ENCODE measurements around the gene M6PR.

The M6PR gene

DNA sequence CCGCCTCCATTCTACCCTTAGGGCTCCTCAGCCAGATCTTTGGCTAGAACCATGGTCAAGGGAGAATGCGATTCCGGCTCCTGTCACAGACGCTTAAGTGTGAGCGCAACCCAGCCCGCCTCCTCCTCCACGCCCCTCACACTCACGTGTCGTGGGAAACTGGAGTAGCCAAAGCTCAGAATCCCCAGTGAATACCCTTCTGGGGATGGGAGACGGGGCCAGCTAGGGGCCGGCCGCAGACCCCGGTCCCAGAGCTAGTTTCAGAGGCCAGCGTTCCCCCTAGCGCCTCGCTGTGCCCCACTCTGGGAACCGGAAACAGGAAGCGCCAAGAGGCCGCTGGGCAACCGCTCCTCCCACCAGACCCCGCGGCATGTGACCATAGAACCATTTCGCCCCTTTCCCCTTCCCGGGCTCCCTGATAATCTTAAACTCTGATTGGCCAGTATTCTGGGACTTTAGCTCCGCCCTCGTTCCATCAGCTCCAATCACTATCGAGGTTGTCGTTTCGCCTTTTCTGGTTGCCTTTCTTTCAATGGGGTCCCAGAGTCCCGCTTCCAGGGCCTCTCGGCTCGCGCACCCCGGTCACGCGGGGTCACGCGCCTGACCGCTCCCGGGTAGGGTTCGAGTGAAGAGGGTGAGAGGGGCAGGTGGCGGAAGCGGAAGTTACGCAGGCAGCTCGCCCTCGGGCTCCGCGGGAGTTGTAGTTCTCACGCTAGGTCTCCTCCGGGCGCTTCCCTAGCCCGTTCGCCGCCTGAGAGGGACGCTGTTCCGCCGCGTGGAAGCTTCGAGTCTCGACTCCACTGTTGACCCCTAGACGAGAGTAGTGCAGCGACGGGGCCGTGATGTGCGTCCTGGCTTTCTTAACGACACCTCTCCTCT, at the start of gene M6PR:
M6PR (minus strand) TSS at position 304 of the 879 bp plus-strand sequence. CDS start 3,241 bp downstream, outside the sequence.
- DNase-seq = peak; percentile 97

DNA sequence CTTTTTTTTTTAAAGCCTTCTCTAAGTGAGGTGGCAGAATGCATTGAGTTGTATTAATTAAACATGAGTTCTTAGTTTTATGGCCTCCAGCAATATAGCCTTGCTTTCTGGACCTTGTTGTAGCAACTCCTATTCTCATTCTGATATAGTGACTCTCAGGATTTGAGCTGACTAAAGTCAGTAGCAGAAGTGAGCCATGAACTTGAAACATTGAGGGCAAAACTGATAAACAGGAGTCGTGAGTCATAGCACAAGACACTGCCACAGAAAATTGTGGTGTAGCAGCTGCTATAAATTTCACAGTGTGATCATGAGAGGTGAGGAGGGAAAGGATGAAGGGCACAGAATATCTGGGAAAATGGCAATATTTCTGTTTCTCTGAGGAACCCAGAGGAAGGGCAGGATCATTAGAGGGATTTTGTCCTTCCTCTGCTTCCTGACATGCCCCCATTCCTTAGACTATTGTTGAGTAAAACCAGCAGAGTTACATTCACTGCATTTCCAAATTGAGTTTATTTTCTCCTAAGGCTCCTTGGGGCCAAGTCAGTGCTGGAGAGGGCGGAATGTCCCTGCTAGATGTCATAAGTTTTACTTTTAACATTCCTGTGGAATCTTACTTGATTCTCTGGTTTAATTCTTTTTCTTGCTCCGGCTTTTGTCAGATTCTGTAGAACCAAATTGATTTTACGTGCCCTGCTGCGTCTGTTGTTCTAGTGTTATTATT, 47.4 kb upstream of the M6PR start:
- DNase-seq = peak; percentile 88

- no peak for DNase-seq
These were observed 45.8 kb upstream of the M6PR start for GRCh38 chr12:8995021-8995775.

DNA sequence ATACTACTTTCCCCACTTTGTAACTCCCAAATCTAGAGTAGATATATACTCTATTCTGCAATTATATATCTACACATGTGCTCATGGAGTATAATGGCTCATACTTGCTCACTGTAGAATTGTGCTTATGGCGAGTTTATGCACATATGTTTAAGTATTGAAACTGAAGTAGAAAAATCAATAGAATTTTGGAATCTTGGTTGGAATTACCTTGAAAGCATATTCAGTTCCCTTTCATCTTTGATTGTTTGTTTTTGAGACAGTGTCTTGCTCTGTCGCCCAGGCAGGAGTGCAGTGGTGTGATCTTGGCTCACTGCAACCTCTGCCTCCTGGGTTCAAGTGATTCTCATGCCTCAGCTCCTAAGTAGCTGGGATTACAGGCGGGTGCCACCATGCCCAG, 44.4 kb upstream of the M6PR start:
- DNase-seq = no peak

- peak; percentile 58 for DNase-seq
These were observed 42.2 kb upstream of the M6PR start for GRCh38 chr12:8991371-8992345.

- DNase-seq = peak; percentile 79
These were observed 40.0 kb upstream of the M6PR start, which contains the start of gene KLRG1 for GRCh38 chr12:8989413-8989812. KLRG1 (plus strand) TSS chr12:8989546; CDS start chr12:8989636, 90 bp downstream.

DNA sequence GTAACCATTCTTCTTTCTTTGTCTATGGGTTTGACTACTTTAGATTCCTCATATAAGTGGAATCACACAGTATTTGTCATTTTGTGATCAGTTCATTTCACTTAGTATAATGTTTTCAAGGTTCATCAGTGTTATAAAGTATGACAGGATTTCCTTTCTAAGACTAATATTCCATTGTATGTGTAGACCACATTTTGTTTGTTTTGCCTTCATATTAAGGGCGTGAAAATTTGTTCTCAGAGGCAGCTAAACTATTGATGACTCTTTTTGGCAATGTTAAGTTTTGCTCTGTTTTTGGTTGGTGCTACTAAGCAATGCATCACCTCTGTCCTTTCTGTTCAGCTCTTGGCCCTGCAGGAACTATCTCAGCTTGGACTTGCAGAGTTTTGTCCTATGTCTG, 38.2 kb upstream of the M6PR start:
- DNase-seq = no peak

- peak; percentile 67 for DNase-seq
These were observed 37.7 kb upstream of the M6PR start for GRCh38 chr12:8987163-8987562.

GRCh38 chr12:8985213-8985754, 35.8 kb upstream of the M6PR start:
- peak; percentile 38 for DNase-seq

- no peak for DNase-seq
These were observed 30.7 kb upstream of the M6PR start for GRCh38 chr12:8980137-8980536.

- DNase-seq = no peak
These were observed 21.0 kb upstream of the M6PR start for GRCh38 chr12:8970432-8970831.

- peak; percentile 16 for DNase-seq
These were observed 20.5 kb upstream of the M6PR start for GRCh38 chr12:8969861-8970411.

- DNase-seq = no peak
These were observed 19.3 kb upstream of the M6PR start for GRCh38 chr12:8968761-8969160.

GRCh38 chr12:8960176-8960575, 10.7 kb upstream of the M6PR start:
- no peak for DNase-seq

DNA sequence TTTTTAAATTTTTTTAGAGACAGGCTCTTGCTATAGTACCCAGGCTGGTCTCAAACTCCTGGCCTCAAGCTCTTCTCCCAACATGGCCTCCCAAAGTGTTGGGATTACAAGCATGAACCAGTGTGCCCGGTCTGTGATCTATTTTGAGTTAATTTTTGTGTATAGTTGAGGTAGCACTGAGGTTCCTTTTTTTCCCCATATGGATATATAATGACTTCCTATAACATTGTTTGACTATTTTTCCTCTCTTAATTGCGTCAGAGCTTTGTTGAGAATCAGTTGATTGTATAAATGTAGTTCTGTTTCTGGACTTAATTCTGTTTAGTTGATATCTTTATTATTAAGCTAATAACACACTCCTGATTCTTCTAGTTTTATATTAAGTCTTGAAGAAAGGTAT, 8.6 kb upstream of the M6PR start:
- DNase-seq = peak; percentile 9

- no peak for DNase-seq
These were observed 8.1 kb upstream of the M6PR start for GRCh38 chr12:8957561-8957960.

DNA sequence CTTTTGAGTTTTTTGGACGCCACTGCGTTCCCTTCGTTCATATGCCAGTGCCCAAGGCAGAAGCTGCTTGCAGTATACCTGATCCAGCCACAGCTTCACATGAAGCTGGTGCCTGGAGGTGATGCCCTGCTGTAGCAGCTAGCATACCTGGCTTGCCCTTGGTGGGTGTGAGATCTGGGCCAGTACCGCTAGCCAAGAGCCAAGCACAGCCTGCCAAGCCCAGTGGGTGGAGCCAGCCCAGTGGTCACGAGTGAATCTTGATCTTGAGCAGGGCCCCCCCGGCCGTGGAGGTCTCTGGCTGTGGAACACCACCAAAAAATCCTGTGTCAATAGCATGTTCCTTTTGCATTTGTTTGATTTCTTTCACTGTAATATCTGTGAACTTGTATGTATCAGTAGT, 7.3 kb upstream of the M6PR start:
- no peak for DNase-seq

DNA sequence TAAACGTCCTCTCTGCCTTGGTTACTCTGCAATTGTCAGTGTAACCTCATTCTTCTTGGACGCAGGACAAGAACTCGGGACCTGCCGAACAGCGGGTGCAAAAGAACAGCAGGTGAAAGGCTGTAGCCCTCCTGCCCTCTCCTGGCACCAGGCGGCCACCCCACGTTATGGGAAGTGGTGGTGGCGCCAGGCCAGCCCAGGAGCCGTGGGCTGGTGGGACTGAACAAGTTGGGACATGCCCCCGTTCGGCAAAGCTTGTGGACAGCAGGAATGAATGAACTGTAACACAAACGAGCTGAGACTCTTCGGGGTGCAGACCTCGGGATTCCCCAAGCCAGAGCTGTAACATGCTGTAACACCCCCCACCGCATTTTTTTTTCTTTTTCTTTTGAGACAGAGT, 6.6 kb upstream of the M6PR start:
- DNase-seq = no peak

- DNase-seq = no peak
These were observed 4.4 kb upstream of the M6PR start for GRCh38 chr12:8953773-8954402.

DNA sequence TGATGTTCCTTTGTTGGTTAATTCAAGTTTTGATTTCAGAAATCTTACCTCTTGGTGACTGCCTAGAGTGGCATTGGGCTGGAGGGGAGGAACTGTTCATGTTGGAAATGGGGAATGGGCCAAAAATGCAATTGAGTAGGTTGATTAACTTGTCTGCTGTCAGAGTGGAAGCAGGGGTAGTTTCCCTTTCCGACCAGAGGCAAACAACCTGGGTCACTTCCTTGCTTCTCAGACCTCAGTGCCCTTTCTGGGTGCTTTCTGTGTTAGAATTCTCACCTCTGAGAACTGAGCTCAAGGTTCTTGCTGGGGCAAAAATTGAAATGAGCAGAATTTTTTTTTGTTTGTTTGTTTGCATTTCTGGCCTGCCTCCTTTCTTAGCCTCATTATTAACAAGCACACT, 2.3 kb upstream of the M6PR start:
- no peak for DNase-seq

Measured in MV-4-11 (cell line).